GM23338 (cell line): ENCODE measurements around the gene ZNF445. TPM values are rescaled to one million over a fixed set of nuclear protein-coding genes. Genes with fewer than 3 reads are reported as not detected.

Experiments
- ATAC-seq: fragments of 200-7000 bp; cut with Tn5 transposase; 3 replicates; pipeline ENCODE4 v1.9.1; 2020
- DNase-seq: peaks from one replicate; pipeline ENCODE4 v3.0.0-alpha.2; 2015; ENCODE audit warnings: low spot score
- H2AFZ ChIP-seq: fragments of 200-600 bp; sonication (generic); 2 replicates; pipeline ENCODE4 v1.8.0; 2016; ENCODE audit warnings: antibody characterized with exemption, mild to moderate bottlenecking, moderate library complexity
- H3F3A ChIP-seq: fragments of 200-600 bp; sonication (generic); replicated peaks from 2 replicates; pipeline ENCODE4 v1.8.0; 2017; ENCODE audit warnings: antibody characterized with exemption, mixed run types, low read depth
- H3K27ac ChIP-seq: fragments of 200-600 bp; sonication (generic); 2 replicates; pipeline ENCODE4 v1.6.1; 2016; ENCODE audit warnings: low read depth
- H3K27me3 ChIP-seq: fragments of 200-600 bp; sonication (generic); 2 replicates; pipeline ENCODE4 v1.8.0; 2016; ENCODE audit warnings: mild to moderate bottlenecking, mixed run types, moderate library complexity; ENCODE audit not compliant: insufficient read depth
- H3K36me3 ChIP-seq: fragments of 200-600 bp; sonication (generic); 2 replicates; pipeline ENCODE4 v1.8.0; 2016; ENCODE audit warnings: mild to moderate bottlenecking; ENCODE audit not compliant: insufficient read depth
- H3K4me1 ChIP-seq: fragments of 200-600 bp; sonication (generic); 2 replicates; pipeline ENCODE4 v1.8.0; 2016; ENCODE audit warnings: mild to moderate bottlenecking, moderate library complexity; ENCODE audit not compliant: insufficient read depth
- H3K4me2 ChIP-seq: fragments of 200-600 bp; sonication (generic); 2 replicates; pipeline ENCODE4 v1.7.1; 2017; ENCODE audit warnings: mixed run types
- H3K4me3 ChIP-seq: fragments of 200-600 bp; sonication (generic); 2 replicates; pipeline ENCODE4 v1.6.1; 2016; ENCODE audit warnings: mixed run types
- H3K79me2 ChIP-seq: fragments of 200-600 bp; sonication (generic); replicated peaks from 2 replicates; pipeline ENCODE4 v1.8.0; 2017; ENCODE audit warnings: mild to moderate bottlenecking; ENCODE audit not compliant: insufficient read depth
- H3K9me2 ChIP-seq: fragments of 200-600 bp; sonication (generic); 2 replicates; pipeline ENCODE4 v1.8.0; 2017; ENCODE audit not compliant: insufficient read depth
- H4K20me1 ChIP-seq: fragments of 200-600 bp; sonication (generic); replicated peaks from 2 replicates; pipeline ENCODE4 v1.8.0; 2017; ENCODE audit warnings: mild to moderate bottlenecking; ENCODE audit not compliant: insufficient read depth
- H3K27ac Mint-ChIP-seq: 2 replicates; pipeline ENCODE4 v1.8.0; 2020; ENCODE audit warnings: inconsistent platforms, mild to moderate bottlenecking, moderate library complexity, mixed read lengths
- H3K27me3 Mint-ChIP-seq: 3 replicates; pipeline ENCODE4 v1.8.0; 2022; ENCODE audit warnings: low read depth, mild to moderate bottlenecking, moderate library complexity, mixed read lengths, inconsistent platforms; ENCODE audit not compliant: insufficient read depth, poor library complexity
- H3K36me3 Mint-ChIP-seq: 3 replicates; pipeline ENCODE4 v1.8.0; 2021; ENCODE audit warnings: low read depth, mild to moderate bottlenecking, inconsistent platforms, moderate library complexity, mixed read lengths
- H3K4me1 Mint-ChIP-seq: 3 replicates; pipeline ENCODE4 v1.8.0; 2020; ENCODE audit warnings: mild to moderate bottlenecking, inconsistent platforms, mixed read lengths
- H3K4me3 Mint-ChIP-seq: 3 replicates; pipeline ENCODE4 v1.8.0; 2021; ENCODE audit warnings: moderate library complexity, mild to moderate bottlenecking, inconsistent platforms, mixed read lengths
- H3K9me3 Mint-ChIP-seq: 3 replicates; pipeline ENCODE4 v1.8.0; 2020; ENCODE audit warnings: moderate library complexity, mild to moderate bottlenecking, inconsistent platforms, mixed read lengths
- CREB1 ChIP-seq: fragments of 250-450 bp; sonication (Bioruptor Pico); IDR thresholded peaks from 2 replicates; pipeline ENCODE4 v1.5.0; 2020; ENCODE audit warnings: low read depth, mild to moderate bottlenecking, moderate library complexity
- CTCF ChIP-seq, 2 experiments: fragments of 200-600 bp in 1 of 2; sonication (generic) in 1 of 2; conservative IDR thresholded peaks; 2 replicates each; pipeline versions ENCODE4 v1.5.1 to v1.6.1; 2016 to 2017; ENCODE audit warnings: antibody characterized with exemption in 2 of 2, low read depth in 2 of 2, mild to moderate bottlenecking in 2 of 2, moderate library complexity in 1 of 2
- ETS1 ChIP-seq: IDR thresholded peaks from 2 replicates; pipeline ENCODE4 v1.6.1; 2016; ENCODE audit warnings: antibody characterized with exemption
- JUNB ChIP-seq: IDR thresholded peaks from one replicate; pipeline ENCODE4 v1.6.1; 2016; ENCODE audit warnings: antibody characterized with exemption; ENCODE audit not compliant: unreplicated experiment
- NANOG ChIP-seq: IDR thresholded peaks from 2 replicates; pipeline ENCODE4 v1.6.1; 2016; ENCODE audit warnings: antibody characterized with exemption, borderline replicate concordance
- POLR2AphosphoS5 ChIP-seq: IDR thresholded peaks from 2 replicates; pipeline ENCODE4 v1.6.1; 2016; ENCODE audit warnings: antibody characterized with exemption, low read depth
- REST ChIP-seq: IDR thresholded peaks from one replicate; pipeline ENCODE4 v1.6.1; 2018; ENCODE audit warnings: antibody characterized with exemption; ENCODE audit not compliant: unreplicated experiment
- STAT1 ChIP-seq: IDR thresholded peaks from one replicate; pipeline ENCODE4 v1.6.1; 2016; ENCODE audit warnings: antibody characterized with exemption; ENCODE audit not compliant: unreplicated experiment
- ZNF114 ChIP-seq: fragments of 250-450 bp; sonication (Bioruptor Pico); IDR thresholded peaks from 2 replicates; pipeline ENCODE4 v1.5.0; 2020; ENCODE audit warnings: mild to moderate bottlenecking, moderate library complexity
- ZNF462 ChIP-seq: fragments of 250-450 bp; sonication (Bioruptor Pico); IDR thresholded peaks from 2 replicates; pipeline ENCODE4 v1.5.0; 2020; ENCODE audit warnings: mild to moderate bottlenecking, moderate library complexity
- polyA plus RNA-seq: library from polyadenylated mRNA; unstranded; fragments of >200 nt; fragmentation: Nextera tagmentation; extraction: Ambion mirVana; gene quantifications from 2 replicates; pipeline ENCODE4 v1.2.1, GENCODE V29; 2016
- total RNA-seq: library from RNA; depleted of rRNA; stranded (reverse); fragments of >200 nt; shearing (Covaris generic); gene quantifications from 2 replicates; pipeline ENCODE4 v1.2.3, GENCODE V29; 2014

Gene ZNF445
- total and polyA plus RNA-seq, 2 experiments from 2014 or later: 2.7 to 16.6 TPM

GRCh38 chr3:44511238-44511566 is 33.7 kb upstream of the ZNF445 start (continued):
- TF ChIP-seq ZNF462: no peak
- TF ChIP-seq POLR2AphosphoS5: no peak
- TF ChIP-seq JUNB: no peak

GRCh38 chr3:44510000-44510368 is 32.5 kb upstream of the ZNF445 start:
- H3K4me3 ChIP-seq: peak overlapping the region; percentile 60
- H3K9me2 ChIP-seq: peaks cover 8% of the 10 kb centered on the region; the same call in 1 of the 2 replicates
- no peak overlapping the region for H3K27ac ChIP-seq
- H3K79me2 ChIP-seq: peaks cover 54% of the 10 kb centered on the region
- peaks cover 20% of the 10 kb centered on the region; the same call in 1 of the 2 replicates for H3K4me1 ChIP-seq
- peaks cover 16% of the 10 kb centered on the region for H4K20me1 ChIP-seq
- H3K27me3 ChIP-seq: no peaks in the 10 kb centered on the region
- Mint-ChIP-seq H3K27ac (no peak overlapping the region), H3K9me3 (peaks cover 2% of the 10 kb centered on the region; the same call in 1 of the 3 replicates), H3K4me1 (peaks cover 31% of the 10 kb centered on the region), H3K4me3 (peak overlapping the region; percentile 95), H3K27me3 (peaks cover 8% of the 10 kb centered on the region), H3K36me3 (peaks cover 19% of the 10 kb centered on the region)
- DNase-seq (no peak), ATAC-seq (no peak)
- H2AFZ ChIP-seq: peak overlapping the region; percentile 87
- H3K36me3 ChIP-seq: no peaks in the 10 kb centered on the region
- peak overlapping the region; percentile 93 for H3K4me2 ChIP-seq
- no peaks in the 10 kb centered on the region for H3F3A ChIP-seq
- TF ChIP-seq JUNB: no peak
- TF ChIP-seq STAT1: no peak
- no peak for TF ChIP-seq REST
- no peak for TF ChIP-seq ZNF114 (CRISPR knock-in tag)
- no peak for TF ChIP-seq ETS1
- no peak for TF ChIP-seq NANOG
- TF ChIP-seq CTCF (conservative IDR thresholded peaks at IDR 0.05; ENCODE audit: low read depth in 2 of 2): no peak
- TF ChIP-seq CREB1: no peak
- no peak for TF ChIP-seq POLR2AphosphoS5
